IPS-20b (cell line): Measurements from ENCODE around the gene TSEN54.
"Not testable (repeated sequence)": the region's sequence is repeated elsewhere in the genome, so short reads cannot be mapped to it uniquely, and the experiment has no call there.

Experiments
- H3K27ac ChIP-seq: one replicate; pipeline ENCODE4 v1.5.1; 2013; ENCODE audit warnings: low read length
- H3K27me3 ChIP-seq: 2 replicates; pipeline ENCODE4 v1.6.1; 2013; ENCODE audit warnings: mild to moderate bottlenecking, low read length, inconsistent platforms; ENCODE audit not compliant: insufficient read depth
- H3K36me3 ChIP-seq: 2 replicates; pipeline ENCODE4 v1.6.1; 2013; ENCODE audit warnings: low read depth, mild to moderate bottlenecking, inconsistent platforms, low read length, moderate library complexity; ENCODE audit not compliant: insufficient read depth
- H3K4me1 ChIP-seq: 2 replicates; pipeline ENCODE4 v1.6.1; 2013; ENCODE audit warnings: mild to moderate bottlenecking, control low read depth, inconsistent platforms, low read length, moderate library complexity; ENCODE audit not compliant: insufficient read depth
- H3K4me3 ChIP-seq: 2 replicates; pipeline ENCODE4 v1.5.1; 2013; ENCODE audit warnings: mild to moderate bottlenecking, low read length, inconsistent platforms
- H3K9ac ChIP-seq: 2 replicates; pipeline ENCODE4 v1.6.1; 2013; ENCODE audit warnings: low read depth, mild to moderate bottlenecking, inconsistent platforms, low read length, moderate library complexity
- H3K9me3 ChIP-seq: 2 replicates; pipeline ENCODE4 v1.6.1; 2013; ENCODE audit warnings: mild to moderate bottlenecking, low read depth, low read length, inconsistent platforms; ENCODE audit not compliant: insufficient read depth

The TSEN54 gene

DNA sequence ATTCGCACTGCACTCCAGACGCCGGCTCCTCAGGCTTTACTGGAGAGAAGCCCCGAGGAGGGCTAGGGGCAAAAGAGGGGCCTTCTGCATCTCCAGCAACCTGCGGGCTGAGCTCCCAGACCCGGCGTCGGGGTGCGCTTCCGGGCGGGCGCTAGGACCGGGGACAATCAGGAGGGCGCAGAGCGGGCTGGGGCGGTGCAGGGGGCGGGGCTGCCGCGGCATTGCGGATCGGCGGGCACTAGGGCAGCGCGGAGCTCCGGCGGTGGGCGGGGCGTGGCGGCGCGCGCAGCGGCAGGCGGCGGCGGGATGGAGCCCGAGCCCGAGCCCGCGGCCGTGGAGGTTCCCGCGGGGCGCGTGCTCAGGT, at the start of gene TSEN54:
TSEN54 (plus strand) TSS at position 274 of the 364 bp plus-strand sequence; CDS start at position 307, 33 bp downstream.
- H3K9ac ChIP-seq: peak within 1 kb of the TSS; percentile 84; the same call in 1 of the 2 replicates
- no peak within 1 kb of the TSS for H3K27ac ChIP-seq
- H3K27me3 ChIP-seq: no peaks in the 10 kb centered on the region
- H3K9me3 ChIP-seq: no peaks in the 10 kb centered on the region
- H3K4me3 ChIP-seq: peak within 1 kb of the TSS; percentile 91
- peaks cover 30% of the 10 kb centered on the region; the same call in 1 of the 2 replicates for H3K36me3 ChIP-seq
- no peaks in the 10 kb centered on the region for H3K4me1 ChIP-seq

DNA sequence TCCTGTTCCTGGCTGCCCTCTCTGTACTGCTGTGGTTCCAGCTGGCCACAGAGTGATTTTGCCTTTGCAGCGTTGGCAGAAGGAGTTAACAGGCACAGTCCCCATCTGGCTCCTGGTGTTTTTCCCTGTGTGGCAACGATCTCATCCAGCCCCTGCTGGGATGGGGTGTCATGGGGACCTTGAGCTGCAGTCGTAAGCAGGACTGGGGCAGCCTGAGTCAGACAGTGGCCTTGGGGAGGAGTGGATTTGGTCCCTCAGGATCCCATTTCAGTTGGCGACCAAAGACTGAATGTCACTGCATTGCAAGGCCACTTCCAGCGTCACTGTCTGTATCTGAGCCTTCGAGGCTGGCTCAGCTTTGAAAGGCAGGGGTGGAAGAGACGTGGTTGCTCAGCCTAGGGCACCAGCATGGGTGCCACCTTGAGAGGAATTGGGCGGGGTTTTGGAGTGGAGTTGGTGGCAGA, 48.0 kb upstream of the TSEN54 start:
- Histone ChIP-seq H3K4me3 (no peak overlapping the region), H3K27me3 (no peaks in the 10 kb centered on the region), H3K36me3 (peaks cover 13% of the 10 kb centered on the region), H3K9me3 (no peaks in the 10 kb centered on the region), H3K27ac (no peak overlapping the region), H3K4me1 (no peaks in the 10 kb centered on the region), H3K9ac (no peak overlapping the region)

DNA sequence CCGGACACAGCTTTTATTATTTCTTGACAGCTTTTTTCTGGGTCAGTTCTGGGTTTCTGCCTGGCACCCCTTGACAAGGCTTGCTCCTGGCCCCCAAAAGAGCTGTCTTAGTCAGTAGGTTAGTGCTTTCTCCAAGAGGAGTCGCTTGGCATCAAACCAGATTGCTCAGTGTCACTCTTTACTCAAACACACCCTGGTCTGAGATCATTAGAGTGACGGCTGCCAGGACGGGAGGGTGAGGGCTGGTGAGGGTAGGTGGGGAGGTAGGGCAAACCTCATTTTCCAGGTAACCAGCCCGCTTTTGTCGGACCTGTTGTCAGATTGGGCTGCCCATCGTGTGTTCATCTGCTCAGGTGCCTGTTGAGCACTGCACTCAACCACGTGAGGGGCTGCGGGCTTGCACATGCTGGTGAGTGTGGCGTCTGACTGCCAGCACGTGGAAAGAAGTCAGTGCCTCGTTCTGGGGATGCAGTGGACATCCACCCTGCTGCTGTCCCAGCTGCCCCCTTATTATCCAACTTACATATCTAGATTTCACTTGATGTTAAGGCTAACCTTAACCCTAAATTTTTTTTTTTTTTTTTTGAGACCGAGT, 47.5 kb upstream of the TSEN54 start:
- no peaks in the 10 kb centered on the region for H3K4me1 ChIP-seq
- H3K9me3 ChIP-seq: no peaks in the 10 kb centered on the region
- no peak overlapping the region for H3K4me3 ChIP-seq
- H3K27me3 ChIP-seq: no peaks in the 10 kb centered on the region
- no peak overlapping the region for H3K27ac ChIP-seq
- H3K9ac ChIP-seq: no peak overlapping the region
- H3K36me3 ChIP-seq: peaks cover 13% of the 10 kb centered on the region

GRCh38 chr17:75471207-75471606, 45.1 kb upstream of the TSEN54 start:
- H3K27ac ChIP-seq: no peak overlapping the region
- no peaks in the 10 kb centered on the region for H3K9me3 ChIP-seq
- peaks cover 13% of the 10 kb centered on the region for H3K36me3 ChIP-seq
- H3K4me3 ChIP-seq: no peak overlapping the region
- H3K4me1 ChIP-seq: no peaks in the 10 kb centered on the region
- H3K27me3 ChIP-seq: no peaks in the 10 kb centered on the region
- H3K9ac ChIP-seq: no peak overlapping the region

GRCh38 chr17:75472119-75472518, 44.2 kb upstream of the TSEN54 start:
- Histone ChIP-seq H3K9me3 (no peaks in the 10 kb centered on the region), H3K9ac (no peak overlapping the region), H3K4me3 (no peak overlapping the region), H3K36me3 (peaks cover 20% of the 10 kb centered on the region), H3K27ac (no peak overlapping the region), H3K27me3 (no peaks in the 10 kb centered on the region), H3K4me1 (no peaks in the 10 kb centered on the region)

- no peaks in the 10 kb centered on the region for H3K27me3 ChIP-seq
- peaks cover 21% of the 10 kb centered on the region for H3K36me3 ChIP-seq
- H3K4me3 ChIP-seq: no peak overlapping the region
- no peaks in the 10 kb centered on the region for H3K9me3 ChIP-seq
- H3K4me1 ChIP-seq: no peaks in the 10 kb centered on the region
- no peak overlapping the region for H3K9ac ChIP-seq
- H3K27ac ChIP-seq: no peak overlapping the region
These were observed 43.1 kb upstream of the TSEN54 start for GRCh38 chr17:75473246-75473645.

GRCh38 chr17:75474736-75475135, 41.6 kb upstream of the TSEN54 start:
- Histone ChIP-seq H3K36me3 (peaks cover 21% of the 10 kb centered on the region), H3K9ac (no peak overlapping the region), H3K4me3 (no peak overlapping the region), H3K4me1 (no peaks in the 10 kb centered on the region), H3K27ac (no peak overlapping the region), H3K27me3 (no peaks in the 10 kb centered on the region), H3K9me3 (no peaks in the 10 kb centered on the region)

DNA sequence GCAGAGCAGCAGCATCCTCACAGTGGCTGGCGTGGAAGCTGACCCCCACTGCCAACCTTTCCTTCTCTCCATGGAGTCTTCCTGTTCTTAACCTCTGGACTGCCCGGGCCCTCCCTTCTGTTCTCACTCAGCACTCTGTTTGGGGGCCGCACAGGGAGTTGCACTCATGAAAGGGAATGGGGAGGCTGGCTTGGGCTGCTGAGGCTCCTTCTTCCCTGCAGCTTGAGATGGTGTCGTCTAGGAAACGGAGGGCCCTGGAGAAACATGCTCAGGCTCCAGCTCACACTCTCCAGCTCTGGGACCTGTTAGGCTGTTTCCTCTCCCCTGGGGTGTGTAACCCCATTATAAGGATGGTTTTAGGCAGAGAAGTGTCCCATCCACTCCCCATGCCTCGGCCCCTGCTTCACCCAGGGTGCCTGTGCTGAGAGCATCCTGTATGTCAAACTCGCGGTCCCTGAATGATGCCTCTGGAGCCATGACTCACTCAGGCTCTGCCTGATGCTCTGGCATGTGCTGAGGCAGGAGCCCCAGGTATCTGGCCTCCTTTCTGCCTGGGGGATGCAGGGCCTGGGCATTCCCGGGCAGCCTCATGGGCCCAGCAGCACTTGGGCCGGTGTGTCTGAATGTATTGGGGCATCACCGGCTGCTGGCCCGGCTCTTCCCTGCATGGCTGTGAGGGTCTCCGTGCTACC, 41.0 kb upstream of the TSEN54 start:
- Histone ChIP-seq H3K9me3 (no peaks in the 10 kb centered on the region), H3K27ac (no peak overlapping the region), H3K36me3 (peaks cover 21% of the 10 kb centered on the region), H3K27me3 (no peaks in the 10 kb centered on the region), H3K4me3 (no peak overlapping the region), H3K9ac (no peak overlapping the region; the same call in 1 of the 2 replicates), H3K4me1 (no peaks in the 10 kb centered on the region)

- H3K27ac ChIP-seq: no peak overlapping the region
- H3K9me3 ChIP-seq: no peaks in the 10 kb centered on the region
- no peak overlapping the region for H3K9ac ChIP-seq
- H3K4me1 ChIP-seq: no peaks in the 10 kb centered on the region
- H3K4me3 ChIP-seq: no peak overlapping the region
- peaks cover 21% of the 10 kb centered on the region for H3K36me3 ChIP-seq
- no peaks in the 10 kb centered on the region for H3K27me3 ChIP-seq
These were observed 40.5 kb upstream of the TSEN54 start for GRCh38 chr17:75475851-75476250.

- H3K9ac ChIP-seq: no peak overlapping the region
- H3K27ac ChIP-seq: no peak overlapping the region
- H3K36me3 ChIP-seq: peaks cover 21% of the 10 kb centered on the region
- H3K4me1 ChIP-seq: no peaks in the 10 kb centered on the region
- no peak overlapping the region for H3K4me3 ChIP-seq
- H3K9me3 ChIP-seq: no peaks in the 10 kb centered on the region
- H3K27me3 ChIP-seq: no peaks in the 10 kb centered on the region
These were observed 40.1 kb upstream of the TSEN54 start for GRCh38 chr17:75476271-75476671.

DNA sequence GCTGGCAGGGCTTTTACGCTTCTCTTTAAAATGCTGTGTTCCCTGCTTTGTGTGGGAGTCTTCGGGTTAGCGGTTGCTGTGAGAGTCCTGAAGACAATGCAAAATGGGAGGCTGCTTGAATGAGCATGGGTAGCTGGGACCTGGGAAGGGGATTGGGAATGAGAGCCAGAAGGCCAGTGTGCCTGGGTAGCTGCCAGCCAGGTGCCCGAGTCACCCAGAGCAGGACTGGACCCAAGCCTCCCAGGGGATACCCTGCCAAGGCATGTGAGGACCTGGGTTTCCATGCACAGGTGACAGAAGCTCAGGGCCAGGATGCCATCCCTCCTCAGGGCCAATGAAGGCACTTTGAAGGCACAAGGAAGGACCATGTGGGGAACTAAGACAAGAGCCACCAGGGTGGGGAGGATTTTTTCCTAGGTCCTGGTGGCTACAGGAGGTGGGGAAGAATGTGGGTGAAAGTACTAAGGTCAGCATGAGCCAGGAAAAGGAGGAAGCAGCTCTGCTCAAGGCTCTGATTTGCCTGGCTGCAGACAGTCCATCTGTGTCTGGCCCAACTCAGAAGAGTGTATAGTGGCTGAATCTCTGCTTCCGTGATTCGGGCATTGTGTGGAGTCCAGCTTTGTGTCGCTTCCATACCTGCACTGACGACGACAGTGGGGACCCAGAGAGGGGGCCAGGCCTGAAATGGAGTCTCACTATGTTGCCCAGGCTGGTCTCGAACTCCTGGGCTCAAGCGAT, 39.4 kb upstream of the TSEN54 start:
- no peaks in the 10 kb centered on the region for H3K27me3 ChIP-seq
- no peak overlapping the region for H3K9ac ChIP-seq
- no peaks in the 10 kb centered on the region for H3K4me1 ChIP-seq
- no peak overlapping the region for H3K4me3 ChIP-seq
- H3K36me3 ChIP-seq: peaks cover 17% of the 10 kb centered on the region
- H3K27ac ChIP-seq: no peak overlapping the region
- no peaks in the 10 kb centered on the region for H3K9me3 ChIP-seq

GRCh38 chr17:75477490-75477862, 38.9 kb upstream of the TSEN54 start:
- not testable (repeated sequence) for H3K4me3 ChIP-seq, H3K27me3 ChIP-seq, H3K4me1 ChIP-seq, H3K9me3 ChIP-seq, H3K9ac ChIP-seq, H3K27ac ChIP-seq
- peaks cover 13% of the 10 kb centered on the region for H3K36me3 ChIP-seq
